A549 (cell line): ENCODE results near the gene ZNF469.

Experiments
- CHD2 ChIP-seq: fragments of 150-350 bp; IDR thresholded peaks from 2 replicates; pipeline ENCODE4 v1.6.1; 2014; ENCODE audit warnings: low read length; ENCODE audit not compliant: partially characterized antibody
- JUNB ChIP-seq: fragments of >200 bp; sonication (Bioruptor Twin); formaldehyde crosslinking; IDR thresholded peaks from 2 replicates; pipeline ENCODE4 v1.6.1; 2016
- POLR2A ChIP-seq: IDR thresholded peaks from 2 replicates; pipeline ENCODE4 v1.6.1; 2012; ENCODE audit warnings: mild to moderate bottlenecking, low read length
- RAD21 ChIP-seq, 2 experiments: fragments of >200 bp in 1 of 2; sonication (Bioruptor Twin) in 1 of 2; formaldehyde crosslinking in 1 of 2; IDR thresholded peaks in 1 of 2; conservative IDR thresholded peaks in 1 of 2; 2 replicates in 1 of 2; 3 replicates in 1 of 2; pipeline ENCODE4 v1.6.1; 2012 to 2018; ENCODE audit warnings: inconsistent platforms in 1 of 2
- REST ChIP-seq: fragments of 200-600 bp; sonication (generic); IDR thresholded peaks from 2 replicates; pipeline ENCODE4 v1.6.1; 2016; ENCODE audit warnings: antibody characterized with exemption, mild to moderate bottlenecking, moderate library complexity
- SMC3 ChIP-seq: fragments of >200 bp; sonication (Bioruptor Twin); formaldehyde crosslinking; IDR thresholded peaks from 3 replicates; pipeline ENCODE4 v1.6.1; 2018; ENCODE audit warnings: inconsistent platforms
- TF ChIP-seq, protein P1 (sequence below): fragments of >200 bp; sonication (Bioruptor Twin); formaldehyde crosslinking; IDR thresholded peaks from 3 replicates; pipeline ENCODE4 v1.5.1; 2016

DNA sequence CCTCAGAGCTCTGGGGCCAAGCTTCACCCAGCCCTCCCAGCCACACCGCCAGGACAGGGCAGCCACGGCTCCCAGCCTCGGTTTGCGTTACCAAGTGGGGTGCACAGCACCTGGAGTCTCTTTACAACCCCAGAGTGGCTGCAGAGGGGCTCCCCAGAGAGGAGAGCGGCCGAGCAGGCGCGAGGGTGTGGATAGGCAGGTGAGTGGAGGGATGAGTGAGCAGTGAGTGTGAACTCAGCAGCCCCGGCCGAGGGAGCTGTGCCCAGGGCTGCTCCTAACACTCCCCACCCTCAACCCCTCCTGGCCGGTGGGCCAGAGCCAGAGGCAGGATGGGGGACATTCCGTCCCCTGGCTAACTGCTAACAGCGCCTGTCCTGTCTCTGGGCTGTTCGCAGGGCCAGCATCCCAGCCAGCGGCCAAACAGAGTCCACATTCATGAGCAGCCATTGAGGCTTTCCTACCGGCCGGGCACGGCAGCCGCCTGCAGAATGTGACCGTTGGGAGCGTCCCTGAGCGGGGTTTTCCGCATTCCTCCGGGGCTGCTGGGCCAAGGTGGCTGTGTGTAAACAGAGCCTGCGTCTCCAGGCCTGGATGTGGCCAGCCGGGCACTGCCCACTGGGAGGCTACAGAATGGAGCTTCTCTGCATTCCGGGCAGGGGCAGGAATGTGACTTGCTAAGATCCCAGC, 5.3 kb downstream of the ZNF469 start:
- TF ChIP-seq CHD2 (no peak), RAD21 (conservative IDR thresholded peaks at IDR 0.05 in 1 of 2, IDR thresholded peaks at IDR 0.05 in 1 of 2) (peak; percentile 16 to 33; a peak in 4 of 5 replicates), JUNB (no peak), SMC3 (peak; percentile 24; the same call in 1 of the 3 replicates), REST (no peak), POLR2A (peak; percentile 27; the same call in 1 of the 2 replicates)
- TF ChIP-seq, protein P1, sequence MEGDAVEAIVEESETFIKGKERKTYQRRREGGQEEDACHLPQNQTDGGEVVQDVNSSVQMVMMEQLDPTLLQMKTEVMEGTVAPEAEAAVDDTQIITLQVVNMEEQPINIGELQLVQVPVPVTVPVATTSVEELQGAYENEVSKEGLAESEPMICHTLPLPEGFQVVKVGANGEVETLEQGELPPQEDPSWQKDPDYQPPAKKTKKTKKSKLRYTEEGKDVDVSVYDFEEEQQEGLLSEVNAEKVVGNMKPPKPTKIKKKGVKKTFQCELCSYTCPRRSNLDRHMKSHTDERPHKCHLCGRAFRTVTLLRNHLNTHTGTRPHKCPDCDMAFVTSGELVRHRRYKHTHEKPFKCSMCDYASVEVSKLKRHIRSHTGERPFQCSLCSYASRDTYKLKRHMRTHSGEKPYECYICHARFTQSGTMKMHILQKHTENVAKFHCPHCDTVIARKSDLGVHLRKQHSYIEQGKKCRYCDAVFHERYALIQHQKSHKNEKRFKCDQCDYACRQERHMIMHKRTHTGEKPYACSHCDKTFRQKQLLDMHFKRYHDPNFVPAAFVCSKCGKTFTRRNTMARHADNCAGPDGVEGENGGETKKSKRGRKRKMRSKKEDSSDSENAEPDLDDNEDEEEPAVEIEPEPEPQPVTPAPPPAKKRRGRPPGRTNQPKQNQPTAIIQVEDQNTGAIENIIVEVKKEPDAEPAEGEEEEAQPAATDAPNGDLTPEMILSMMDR = no peak
